ENCODE measurements around the gene IFT20. TPM values are rescaled to one million over a fixed set of nuclear protein-coding genes. Genes with fewer than 3 reads are reported as not detected.

The IFT20 gene
- total and polyA plus RNA-seq, 10 of the 15 experiments (the other 5 are each of a cell fraction or from before 2014, with no cell fraction given): 9.4 to 38.2 (median 19.1) TPM

- no peak for TF ChIP-seq REST (IDR thresholded peaks at IDR 0.05; ENCODE audit: low read depth, low read length)
- no peak for TF ChIP-seq SIX5 (IDR thresholded peaks at IDR 0.05; ENCODE audit: low read depth, low read length, severe bottlenecking)
- no peak for TF ChIP-seq EZH2 (IDR thresholded peaks at IDR 0.05; ENCODE audit: borderline replicate concordance, control insufficient read depth, low read depth, low read length)
- no peak for TF ChIP-seq YY1 (IDR thresholded peaks at IDR 0.05; ENCODE audit: low read depth, low read length)
- TF ChIP-seq PAX5 (IDR thresholded peaks at IDR 0.05; ENCODE audit: borderline replicate concordance, low read depth, low read length): no peak
- no peak for TF ChIP-seq SPI1 (IDR thresholded peaks at IDR 0.05; ENCODE audit: borderline replicate concordance, insufficient read depth, low read depth, low read length)
- no peak for TF ChIP-seq CEBPZ (IDR thresholded peaks at IDR 0.05; ENCODE audit: low read depth, low read length)
- no peak for TF ChIP-seq EED (IDR thresholded peaks at IDR 0.05; ENCODE audit: low read depth)
- no peak for TF ChIP-seq RELB (IDR thresholded peaks at IDR 0.05; ENCODE audit: low read depth)
Measured at GRCh38 chr17:28319598-28319935, 15.7 kb downstream of the IFT20 start (continued).
